ENCODE data around the gene MED13L.

Gene MED13L

GRCh38 chr12:116024769-116025168 lies 252.7 kb downstream of the MED13L start:
- H3K9me2 ChIP-seq (replicated peaks; ENCODE audit: insufficient read depth, low read length): no peaks in the 10 kb centered on the region
- no peak overlapping the region for H3K27ac ChIP-seq (ENCODE audit: low read depth, low read length)
- H2AFZ ChIP-seq (ENCODE audit: low read depth, low read length, severe bottlenecking): no peak overlapping the region
- H3K36me3 ChIP-seq (ENCODE audit: low read length): no peaks in the 10 kb centered on the region
- H3K9ac ChIP-seq (ENCODE audit: low read length): no peak overlapping the region
- no peaks in the 10 kb centered on the region for H3K27me3 ChIP-seq (ENCODE audit: low read length)
- no peaks in the 10 kb centered on the region for H3K9me3 ChIP-seq (ENCODE audit: insufficient read depth, low read length)
- no peak overlapping the region for H3K4me3 ChIP-seq (ENCODE audit: insufficient read depth, low read length, poor library complexity, severe bottlenecking)
- TF ChIP-seq CTCF (IDR thresholded peaks at IDR 0.05; ENCODE audit: insufficient read depth, low read length, poor library complexity, severe bottlenecking) (no peak), EZH2phosphoT487 (conservative IDR thresholded peaks at IDR 0.05; ENCODE audit: low read length) (no peak)
- no peaks in the 10 kb centered on the region for H3F3A ChIP-seq (ENCODE audit: insufficient read depth)
- H4K20me1 ChIP-seq (ENCODE audit: low read depth, low read length): 0 out of 2 replicates have a peak, but pooled peaks cover 2% of the 10 kb centered on the region
- H3K79me2 ChIP-seq (ENCODE audit: insufficient read depth, low read length): no peaks in the 10 kb centered on the region
- no peak overlapping the region for H3K4me2 ChIP-seq (ENCODE audit: low read depth, low read length, poor library complexity, severe bottlenecking)

GRCh38 chr12:116019415-116019814 lies 258.1 kb downstream of the MED13L start:
- H3K27me3 ChIP-seq (ENCODE audit: low read length): no peaks in the 10 kb centered on the region
- no peak overlapping the region for H3K9ac ChIP-seq (ENCODE audit: low read length)
- no peak overlapping the region for H3K4me2 ChIP-seq (ENCODE audit: low read depth, low read length, poor library complexity, severe bottlenecking)
- TF ChIP-seq CTCF (IDR thresholded peaks at IDR 0.05; ENCODE audit: insufficient read depth, low read length, poor library complexity, severe bottlenecking): no peak
- no peak for TF ChIP-seq EZH2phosphoT487 (conservative IDR thresholded peaks at IDR 0.05; ENCODE audit: low read length)
- H3K36me3 ChIP-seq (ENCODE audit: low read length): no peaks in the 10 kb centered on the region
- no peaks in the 10 kb centered on the region for H3K79me2 ChIP-seq (ENCODE audit: insufficient read depth, low read length)
- no peaks in the 10 kb centered on the region for H3K9me2 ChIP-seq (replicated peaks; ENCODE audit: insufficient read depth, low read length)
- no peaks in the 10 kb centered on the region for H3F3A ChIP-seq (ENCODE audit: insufficient read depth)
- H3K4me3 ChIP-seq (ENCODE audit: insufficient read depth, low read length, poor library complexity, severe bottlenecking): no peak overlapping the region
- H3K9me3 ChIP-seq (ENCODE audit: insufficient read depth, low read length): no peaks in the 10 kb centered on the region
- H2AFZ ChIP-seq (ENCODE audit: low read depth, low read length, severe bottlenecking): no peak overlapping the region
- no peak overlapping the region for H3K27ac ChIP-seq (ENCODE audit: low read depth, low read length)
- H4K20me1 ChIP-seq (ENCODE audit: low read depth, low read length): no peaks in the 10 kb centered on the region

- no peaks in the 10 kb centered on the region for H3K9me2 ChIP-seq (replicated peaks; ENCODE audit: insufficient read depth, low read length)
- H3K4me3 ChIP-seq (ENCODE audit: insufficient read depth, low read length, poor library complexity, severe bottlenecking): no peak overlapping the region
- H3K4me2 ChIP-seq (ENCODE audit: low read depth, low read length, poor library complexity, severe bottlenecking): no peak overlapping the region
- no peak overlapping the region for H2AFZ ChIP-seq (ENCODE audit: low read depth, low read length, severe bottlenecking)
- H3K27me3 ChIP-seq (ENCODE audit: low read length): no peaks in the 10 kb centered on the region
- no peaks in the 10 kb centered on the region for H3K79me2 ChIP-seq (ENCODE audit: insufficient read depth, low read length)
- TF ChIP-seq EZH2phosphoT487 (conservative IDR thresholded peaks at IDR 0.05; ENCODE audit: low read length) (no peak), CTCF (IDR thresholded peaks at IDR 0.05; ENCODE audit: insufficient read depth, low read length, poor library complexity, severe bottlenecking) (no peak)
- H3K27ac ChIP-seq (ENCODE audit: low read depth, low read length): no peak overlapping the region
- H4K20me1 ChIP-seq (ENCODE audit: low read depth, low read length): no peaks in the 10 kb centered on the region
- no peaks in the 10 kb centered on the region for H3K36me3 ChIP-seq (ENCODE audit: low read length)
- H3K9me3 ChIP-seq (ENCODE audit: insufficient read depth, low read length): no peaks in the 10 kb centered on the region
- H3K9ac ChIP-seq (ENCODE audit: low read length): no peak overlapping the region
- no peaks in the 10 kb centered on the region for H3F3A ChIP-seq (ENCODE audit: insufficient read depth)
These were observed 259.2 kb downstream of the MED13L start for GRCh38 chr12:116018282-116018681.

Measured in SU-DHL-6 (cell line).